Lung (tissue), 12 donors: Measurements from ENCODE around the gene AIMP1. TPM values are rescaled to one million over a fixed set of nuclear protein-coding genes. Genes with fewer than 3 reads are reported as not detected.

ENCODE experiments used
- ATAC-seq: fragments of 200-7000 bp; cut with Tn5 transposase; one replicate; pipeline ENCODE4 v1.9.1; 2020; ENCODE audit warnings: moderate number of reproducible peaks; ENCODE audit not compliant: insufficient read depth, low FRiP score
- DNase-seq, 3 donors: peaks; one replicate each; pipeline ENCODE4 v3.0.0-alpha.2; 2013 to 2017
- H3K27ac ChIP-seq, 2 donors: one replicate each; pipeline ENCODE4 v1.5.1; 2013; ENCODE audit warnings: mild to moderate bottlenecking in 2 of 2, moderate library complexity in 2 of 2, control low read depth in 1 of 2, inconsistent platforms in 1 of 2, low read depth in 1 of 2, low read length in 1 of 2
- H3K27me3 ChIP-seq, 3 donors: one replicate each; pipeline ENCODE4 v1.5.1; 2013; ENCODE audit warnings: low read length in 2 of 3; ENCODE audit not compliant: control insufficient read depth in 3 of 3, insufficient read depth in 3 of 3
- H3K36me3 ChIP-seq, 4 donors: one replicate each; pipeline ENCODE4 v1.5.1; 2013; ENCODE audit warnings: low read length in 4 of 4, mild to moderate bottlenecking in 1 of 4, moderate library complexity in 1 of 4; ENCODE audit not compliant: control insufficient read depth in 4 of 4, insufficient read depth in 4 of 4
- H3K4me1 ChIP-seq, 5 donors: one replicate each; pipeline ENCODE4 v1.5.1; 2013; ENCODE audit warnings: low read length in 5 of 5, mild to moderate bottlenecking in 2 of 5, moderate library complexity in 1 of 5; ENCODE audit not compliant: control insufficient read depth in 5 of 5, insufficient read depth in 5 of 5
- H3K4me3 ChIP-seq: one replicate; pipeline ENCODE4 v1.5.1; 2013; ENCODE audit warnings: mild to moderate bottlenecking, control low read depth, moderate library complexity
- H3K9ac ChIP-seq, 2 donors: one replicate each; pipeline ENCODE4 v1.5.1; 2013; ENCODE audit warnings: low read length in 2 of 2, control low read depth in 1 of 2; ENCODE audit not compliant: insufficient read depth in 1 of 2
- H3K9me3 ChIP-seq, 4 donors: one replicate each; pipeline ENCODE4 v1.5.1; 2013; ENCODE audit warnings: low read length in 3 of 4, mild to moderate bottlenecking in 1 of 4, moderate library complexity in 1 of 4; ENCODE audit not compliant: control insufficient read depth in 4 of 4, insufficient read depth in 3 of 4
- WGBS, 2 donors: extraction: QIAGEN DNeasy Blood & Tissue Kit; methylation state at CpG; one replicate each; pipeline ENCODE4 v1.1.7; 2013; 5-methylcytosine and 5-hydroxymethylcytosine counted together
- polyA plus RNA-seq, 2 donors: library from polyadenylated mRNA; stranded (reverse); fragments of 200-250 nt; gene quantifications; one replicate each; pipeline ENCODE4 v1.2.1, GENCODE V29; 2013
- total RNA-seq, 2 donors: library from RNA; depleted of rRNA in 1 of 2; stranded (reverse); fragments of >200 nt in 1 of 2; gene quantifications; one replicate each; pipeline ENCODE4 v1.2.1, GENCODE V29; 2014 to 2021
- TF ChIP-seq, protein P1 (sequence below): IDR thresholded peaks from 2 replicates; pipeline ENCODE4 v1.5.1; 2012; ENCODE audit warnings: mild to moderate bottlenecking; ENCODE audit errors: control extremely low read depth, extremely low read depth
- donor health status: control.
- donor health status: control.
- donor health status: Bipolar disorder and iron deficiency.
- donor health status: healthy.
- donor health status: DM: yes; HTN: yes; CAD: no.

The AIMP1 gene
- total and polyA plus RNA-seq, 4 donors, result 28.7 to 40.7 (median 30.1) TPM

DNA sequence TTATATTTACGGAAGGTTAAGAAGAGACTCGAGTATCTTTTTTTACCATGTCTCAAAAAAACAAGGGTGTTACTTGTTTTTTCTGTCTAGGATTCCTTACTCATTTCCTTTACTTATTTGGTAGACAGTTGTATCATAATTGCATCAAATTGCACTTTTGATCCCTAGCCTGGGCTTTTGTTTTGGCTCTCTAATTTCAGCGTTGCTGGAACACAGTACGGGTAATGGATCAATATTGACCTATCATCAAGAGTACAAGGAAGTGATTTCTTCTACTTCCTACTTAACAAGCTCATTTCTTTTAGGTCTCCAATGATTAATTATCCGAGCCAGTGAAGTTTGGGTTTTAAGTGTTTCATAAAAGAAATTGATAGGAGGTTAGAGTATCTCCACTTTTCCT is 16.8 kb downstream of the AIMP1 start:
- WGBS, 2 donors, result 86 to 93% methylated on average over 5 of the region's 5 CpGs
- peaks cover 0 to under 1% (median 0%) of the 10 kb centered on the region in 4 donors for H3K9me3 ChIP-seq
- DNase-seq (no peak), ATAC-seq (no peak)
- TF ChIP-seq, protein P1, sequence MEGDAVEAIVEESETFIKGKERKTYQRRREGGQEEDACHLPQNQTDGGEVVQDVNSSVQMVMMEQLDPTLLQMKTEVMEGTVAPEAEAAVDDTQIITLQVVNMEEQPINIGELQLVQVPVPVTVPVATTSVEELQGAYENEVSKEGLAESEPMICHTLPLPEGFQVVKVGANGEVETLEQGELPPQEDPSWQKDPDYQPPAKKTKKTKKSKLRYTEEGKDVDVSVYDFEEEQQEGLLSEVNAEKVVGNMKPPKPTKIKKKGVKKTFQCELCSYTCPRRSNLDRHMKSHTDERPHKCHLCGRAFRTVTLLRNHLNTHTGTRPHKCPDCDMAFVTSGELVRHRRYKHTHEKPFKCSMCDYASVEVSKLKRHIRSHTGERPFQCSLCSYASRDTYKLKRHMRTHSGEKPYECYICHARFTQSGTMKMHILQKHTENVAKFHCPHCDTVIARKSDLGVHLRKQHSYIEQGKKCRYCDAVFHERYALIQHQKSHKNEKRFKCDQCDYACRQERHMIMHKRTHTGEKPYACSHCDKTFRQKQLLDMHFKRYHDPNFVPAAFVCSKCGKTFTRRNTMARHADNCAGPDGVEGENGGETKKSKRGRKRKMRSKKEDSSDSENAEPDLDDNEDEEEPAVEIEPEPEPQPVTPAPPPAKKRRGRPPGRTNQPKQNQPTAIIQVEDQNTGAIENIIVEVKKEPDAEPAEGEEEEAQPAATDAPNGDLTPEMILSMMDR, result no peak
- H3K27ac ChIP-seq, result no peak overlapping the region
- H3K36me3 ChIP-seq, result peaks cover 7 to 50% (median 34%) of the 10 kb centered on the region in 4 donors
- H3K9ac ChIP-seq, result no peak overlapping the region
- no peaks in the 10 kb centered on the region for H3K27me3 ChIP-seq
- no peaks in the 10 kb centered on the region for H3K4me1 ChIP-seq
- H3K4me3 ChIP-seq, result no peak overlapping the region

DNA sequence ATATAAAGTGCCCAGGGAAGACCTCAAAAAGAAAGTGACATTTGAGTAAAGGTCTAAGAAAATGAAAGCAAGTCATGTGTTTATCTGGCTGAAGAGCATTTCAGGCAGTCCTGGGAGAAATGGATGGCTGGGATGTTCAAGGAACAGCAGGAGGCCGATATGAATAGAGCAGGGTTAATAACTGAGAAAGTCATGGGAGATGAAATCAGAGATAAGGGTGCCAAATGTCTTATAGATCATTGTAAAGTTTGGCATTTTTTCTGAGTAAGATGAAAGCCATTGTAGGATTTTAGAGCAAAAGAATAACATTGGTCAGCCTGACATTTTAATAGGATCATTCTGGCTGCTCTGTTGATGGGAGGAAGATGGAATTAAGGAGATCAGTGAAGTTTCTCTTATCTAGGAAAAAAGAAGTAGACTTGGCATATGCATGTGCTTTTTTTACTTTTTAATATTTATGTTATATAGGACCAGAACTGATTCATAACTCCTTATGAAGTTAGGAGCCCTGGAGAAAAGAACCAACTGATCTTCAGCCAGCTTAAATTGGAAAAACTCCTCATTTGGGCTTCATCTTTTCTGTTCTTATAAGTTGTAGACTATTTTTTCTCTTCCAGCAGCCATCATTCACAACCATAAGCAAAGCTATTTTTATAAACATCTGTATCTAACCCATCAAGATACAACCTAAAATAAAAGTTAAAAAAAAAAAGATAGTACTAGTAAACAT is 18.6 kb downstream of the AIMP1 start:
- DNase-seq (no peak), ATAC-seq (no peak)

DNA sequence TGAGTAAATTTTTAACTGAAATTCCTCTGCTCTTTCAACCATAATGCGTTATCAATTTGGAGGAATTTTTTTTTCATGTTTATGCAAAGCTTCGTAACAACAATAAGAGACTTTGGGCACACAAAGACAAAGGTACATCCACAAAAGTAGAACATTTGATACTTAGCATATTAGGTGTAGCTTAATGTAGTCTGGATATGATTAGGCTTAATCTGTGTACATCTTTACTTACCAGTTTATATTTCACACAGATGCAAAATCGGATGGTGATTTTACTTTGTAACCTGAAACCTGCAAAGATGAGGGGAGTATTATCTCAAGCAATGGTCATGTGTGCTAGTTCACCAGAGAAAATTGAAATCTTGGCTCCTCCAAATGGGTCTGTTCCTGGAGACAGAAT is 20.3 kb downstream of the AIMP1 start:
- TF ChIP-seq, protein P1, result no peak
- ATAC-seq (no peak), DNase-seq (no peak)
- Histone ChIP-seq H3K4me3 (no peak overlapping the region), H3K9ac (no peak overlapping the region), H3K27me3 (no peaks in the 10 kb centered on the region), H3K27ac (no peak overlapping the region), H3K36me3 (peaks cover 13 to 50% (median 37%) of the 10 kb centered on the region in 4 donors), H3K4me1 (no peaks in the 10 kb centered on the region), H3K9me3 (peaks cover 0 to 3% (median 0%) of the 10 kb centered on the region in 4 donors)
- WGBS, 2 donors, result 96 to 97% methylated on average over 3 of the region's 3 CpGs

More for the DNA sequence above, 18.6 kb downstream of the AIMP1 start:
- H3K9ac ChIP-seq, result no peak overlapping the region
- no peaks in the 10 kb centered on the region for H3K4me1 ChIP-seq
- no peak overlapping the region for H3K27ac ChIP-seq
- TF ChIP-seq, protein P1, result no peak
- H3K4me3 ChIP-seq, result no peak overlapping the region
- 87 to 89% methylated on average over 1 of the region's 1 CpG for WGBS, 2 donors
- no peaks in the 10 kb centered on the region for H3K27me3 ChIP-seq
- H3K36me3 ChIP-seq, result peaks cover 15 to 47% (median 33%) of the 10 kb centered on the region in 4 donors
- peaks cover 0 to 3% (median 0%) of the 10 kb centered on the region in 4 donors for H3K9me3 ChIP-seq
